Measurements from ENCODE around the gene DGKZ.

- TF ChIP-seq, protein P1, sequence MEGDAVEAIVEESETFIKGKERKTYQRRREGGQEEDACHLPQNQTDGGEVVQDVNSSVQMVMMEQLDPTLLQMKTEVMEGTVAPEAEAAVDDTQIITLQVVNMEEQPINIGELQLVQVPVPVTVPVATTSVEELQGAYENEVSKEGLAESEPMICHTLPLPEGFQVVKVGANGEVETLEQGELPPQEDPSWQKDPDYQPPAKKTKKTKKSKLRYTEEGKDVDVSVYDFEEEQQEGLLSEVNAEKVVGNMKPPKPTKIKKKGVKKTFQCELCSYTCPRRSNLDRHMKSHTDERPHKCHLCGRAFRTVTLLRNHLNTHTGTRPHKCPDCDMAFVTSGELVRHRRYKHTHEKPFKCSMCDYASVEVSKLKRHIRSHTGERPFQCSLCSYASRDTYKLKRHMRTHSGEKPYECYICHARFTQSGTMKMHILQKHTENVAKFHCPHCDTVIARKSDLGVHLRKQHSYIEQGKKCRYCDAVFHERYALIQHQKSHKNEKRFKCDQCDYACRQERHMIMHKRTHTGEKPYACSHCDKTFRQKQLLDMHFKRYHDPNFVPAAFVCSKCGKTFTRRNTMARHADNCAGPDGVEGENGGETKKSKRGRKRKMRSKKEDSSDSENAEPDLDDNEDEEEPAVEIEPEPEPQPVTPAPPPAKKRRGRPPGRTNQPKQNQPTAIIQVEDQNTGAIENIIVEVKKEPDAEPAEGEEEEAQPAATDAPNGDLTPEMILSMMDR (IDR thresholded peaks at IDR 0.05; ENCODE audit: low read depth, low read length, missing input control), result no peak
- TF ChIP-seq SP1 (IDR thresholded peaks at IDR 0.05) (no peak), TAF1 (conservative IDR thresholded peaks at IDR 0.05) (no peak), RAD21 (IDR thresholded peaks at IDR 0.05) (no peak), GABPA (IDR thresholded peaks at IDR 0.05 in 1 of 2, conservative IDR thresholded peaks at IDR 0.05 in 1 of 2) (no peak)
- TF ChIP-seq, protein P2, sequence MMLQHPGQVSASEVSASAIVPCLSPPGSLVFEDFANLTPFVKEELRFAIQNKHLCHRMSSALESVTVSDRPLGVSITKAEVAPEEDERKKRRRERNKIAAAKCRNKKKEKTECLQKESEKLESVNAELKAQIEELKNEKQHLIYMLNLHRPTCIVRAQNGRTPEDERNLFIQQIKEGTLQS (IDR thresholded peaks at IDR 0.05), result no peak
Observed at GRCh38 chr11:46372086-46372485, 24.8 kb downstream of the DGKZ start.

All from liver (tissue), 3 donors.